Nephron (organoid): ENCODE measurements around the gene BCAS3.

Experiments
- H3K27ac Mint-ChIP-seq, 3 experiments: 2 replicates each; pipeline ENCODE4 v1.8.0; 2020; ENCODE audit warnings: mixed read lengths in 3 of 3, mild to moderate bottlenecking in 2 of 3, moderate library complexity in 1 of 3
- H3K27me3 Mint-ChIP-seq: 2 replicates; pipeline ENCODE4 v1.8.0; 2021; ENCODE audit warnings: low read depth, mild to moderate bottlenecking, moderate library complexity, mixed read lengths
- H3K36me3 Mint-ChIP-seq: 2 replicates; pipeline ENCODE4 v1.8.0; 2020; ENCODE audit warnings: low read depth, mixed read lengths
- H3K4me1 Mint-ChIP-seq: 2 replicates; pipeline ENCODE4 v1.8.0; 2020; ENCODE audit warnings: mixed read lengths
- H3K4me3 Mint-ChIP-seq, 3 experiments: 2 replicates each; pipeline ENCODE4 v1.8.0; 2020; ENCODE audit warnings: mild to moderate bottlenecking in 3 of 3, mixed read lengths in 3 of 3, moderate library complexity in 2 of 3
- H3K9me3 Mint-ChIP-seq: 2 replicates; pipeline ENCODE4 v1.8.0; 2020; ENCODE audit warnings: mixed read lengths
- CTCF ChIP-seq, 3 experiments: fragments of 200-600 bp; sonication (generic); IDR thresholded peaks; one replicate each; pipeline ENCODE4 v1.5.0; 2021; ENCODE audit warnings: antibody characterized with exemption in 3 of 3; ENCODE audit not compliant: unreplicated experiment in 3 of 3

Gene BCAS3

DNA sequence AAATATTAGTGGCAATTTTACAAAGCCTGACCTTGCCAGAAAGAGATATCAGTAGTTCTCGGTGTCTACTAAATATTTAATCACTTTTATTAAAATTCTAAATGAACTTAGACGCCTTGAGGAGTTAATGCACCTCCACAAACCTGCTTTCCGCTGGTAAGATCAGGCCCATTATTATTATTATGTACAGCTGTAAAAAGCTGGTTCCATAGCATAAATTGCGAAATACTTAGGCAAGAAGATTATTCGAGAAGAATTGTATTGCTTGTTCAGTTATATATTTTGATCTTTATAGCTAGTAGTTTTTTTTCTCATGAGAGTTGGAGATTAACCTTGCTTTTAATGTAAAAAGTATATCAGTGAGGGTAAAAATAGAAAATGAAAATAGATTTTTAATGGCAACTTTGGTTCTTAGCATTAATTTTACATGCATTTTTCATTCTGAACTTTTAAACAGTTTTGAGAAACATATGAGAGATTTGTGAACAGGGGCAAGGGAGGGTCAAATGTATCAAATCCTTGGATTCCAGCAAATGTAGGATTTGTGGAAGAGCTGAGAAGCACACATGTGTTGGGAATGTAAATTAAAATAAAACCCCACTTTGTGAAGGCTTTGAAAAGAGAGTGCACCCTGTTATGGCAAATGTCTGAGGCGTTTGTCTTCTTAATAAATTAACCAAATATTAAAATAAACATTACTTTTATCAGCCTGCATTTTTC lies 471.6 kb downstream of the BCAS3 start:
- H3K27ac Mint-ChIP-seq = peak overlapping the region; percentile 94 to 98 (median 96)
- TF ChIP-seq CTCF (IDR thresholded peaks at IDR 0.05; ENCODE audit: unreplicated experiment in 3 of 3) = no peak
- peaks cover 79% of the 10 kb centered on the region for H3K4me1 Mint-ChIP-seq
- H3K36me3 Mint-ChIP-seq = no peaks in the 10 kb centered on the region
- peak overlapping the region in 2 of 3 experiments; percentile 7 to 25 for H3K4me3 Mint-ChIP-seq
- no peaks in the 10 kb centered on the region for H3K27me3 Mint-ChIP-seq
- no peaks in the 10 kb centered on the region for H3K9me3 Mint-ChIP-seq

DNA sequence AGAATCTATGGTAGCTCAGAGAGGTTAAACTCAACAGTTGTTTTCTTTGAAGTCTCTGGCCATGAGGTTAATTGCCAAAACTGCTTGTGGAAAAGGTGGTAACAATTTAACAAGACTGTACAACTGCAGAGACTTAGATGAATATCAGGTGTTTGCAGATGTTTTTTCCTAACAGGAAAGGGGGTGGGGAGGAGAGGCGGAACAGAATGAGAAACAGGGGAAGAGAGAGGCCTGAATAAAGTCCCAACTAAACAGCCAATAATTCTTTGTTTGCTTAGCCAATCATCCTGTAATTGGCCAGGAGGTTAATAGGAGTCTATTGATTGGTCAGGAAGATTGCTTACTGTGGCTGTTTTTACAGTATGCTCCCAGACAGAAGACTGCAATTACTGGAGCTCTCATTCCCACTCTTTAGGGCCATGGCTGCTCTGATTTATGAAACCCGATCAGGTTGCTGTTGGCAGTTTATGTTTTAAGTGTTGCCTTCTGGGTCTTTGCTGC lies 472.3 kb downstream of the BCAS3 start:
- H3K4me3 Mint-ChIP-seq = peak overlapping the region in 2 of 3 experiments; percentile 40 to 43
- peaks cover 73% of the 10 kb centered on the region for H3K4me1 Mint-ChIP-seq
- H3K27me3 Mint-ChIP-seq = no peaks in the 10 kb centered on the region
- no peaks in the 10 kb centered on the region for H3K9me3 Mint-ChIP-seq
- H3K36me3 Mint-ChIP-seq = no peaks in the 10 kb centered on the region
- no peak for TF ChIP-seq CTCF (IDR thresholded peaks at IDR 0.05; ENCODE audit: unreplicated experiment in 3 of 3)
- H3K27ac Mint-ChIP-seq = peak overlapping the region; percentile 94 to 98 (median 96)

DNA sequence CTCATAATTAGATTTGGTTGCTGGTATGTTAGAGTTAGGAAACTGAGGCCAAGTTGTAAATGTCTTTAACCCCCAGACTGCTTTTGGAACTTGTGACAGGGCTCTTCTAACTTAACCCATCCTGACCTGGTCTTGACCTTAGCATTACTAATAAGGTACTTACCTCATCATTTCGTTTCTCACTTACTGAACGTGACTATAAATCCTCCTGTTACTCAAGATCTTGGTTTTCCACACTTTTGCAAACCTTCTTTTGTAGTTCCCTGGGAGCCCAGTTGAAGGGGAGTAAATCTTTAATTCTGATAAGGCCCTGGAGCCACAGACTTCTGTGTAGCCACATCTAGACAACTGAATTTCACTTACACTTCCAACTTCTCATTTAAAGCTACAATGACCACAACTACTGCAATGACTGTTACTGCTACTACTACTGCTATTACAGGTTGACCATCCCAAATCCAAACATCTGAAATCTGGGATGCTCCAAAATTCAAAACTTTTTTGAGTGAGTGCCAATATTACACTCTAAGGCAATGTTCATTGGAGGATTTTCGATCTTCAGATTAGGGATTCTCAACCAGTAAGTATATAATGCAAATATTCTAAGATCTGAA lies 473.1 kb downstream of the BCAS3 start:
- no peaks in the 10 kb centered on the region for H3K9me3 Mint-ChIP-seq
- peak overlapping the region; percentile 94 to 98 (median 96) for H3K27ac Mint-ChIP-seq
- H3K36me3 Mint-ChIP-seq = no peaks in the 10 kb centered on the region
- peaks cover 68% of the 10 kb centered on the region for H3K4me1 Mint-ChIP-seq
- peak overlapping the region in 1 of 3 experiments; percentile 39 for H3K4me3 Mint-ChIP-seq
- TF ChIP-seq CTCF (IDR thresholded peaks at IDR 0.05; ENCODE audit: unreplicated experiment in 3 of 3) = no peak
- H3K27me3 Mint-ChIP-seq = no peaks in the 10 kb centered on the region

- TF ChIP-seq CTCF (IDR thresholded peaks at IDR 0.05; ENCODE audit: unreplicated experiment in 3 of 3) = no peak
- H3K27ac Mint-ChIP-seq = peak overlapping the region; percentile 91 to 98 (median 96)
- H3K27me3 Mint-ChIP-seq = no peaks in the 10 kb centered on the region
- no peaks in the 10 kb centered on the region for H3K36me3 Mint-ChIP-seq
- H3K4me3 Mint-ChIP-seq = no peak overlapping the region
- no peaks in the 10 kb centered on the region for H3K9me3 Mint-ChIP-seq
- H3K4me1 Mint-ChIP-seq = peaks cover 85% of the 10 kb centered on the region
Measured at GRCh38 chr17:61152898-61153297, 475.2 kb downstream of the BCAS3 start.

DNA sequence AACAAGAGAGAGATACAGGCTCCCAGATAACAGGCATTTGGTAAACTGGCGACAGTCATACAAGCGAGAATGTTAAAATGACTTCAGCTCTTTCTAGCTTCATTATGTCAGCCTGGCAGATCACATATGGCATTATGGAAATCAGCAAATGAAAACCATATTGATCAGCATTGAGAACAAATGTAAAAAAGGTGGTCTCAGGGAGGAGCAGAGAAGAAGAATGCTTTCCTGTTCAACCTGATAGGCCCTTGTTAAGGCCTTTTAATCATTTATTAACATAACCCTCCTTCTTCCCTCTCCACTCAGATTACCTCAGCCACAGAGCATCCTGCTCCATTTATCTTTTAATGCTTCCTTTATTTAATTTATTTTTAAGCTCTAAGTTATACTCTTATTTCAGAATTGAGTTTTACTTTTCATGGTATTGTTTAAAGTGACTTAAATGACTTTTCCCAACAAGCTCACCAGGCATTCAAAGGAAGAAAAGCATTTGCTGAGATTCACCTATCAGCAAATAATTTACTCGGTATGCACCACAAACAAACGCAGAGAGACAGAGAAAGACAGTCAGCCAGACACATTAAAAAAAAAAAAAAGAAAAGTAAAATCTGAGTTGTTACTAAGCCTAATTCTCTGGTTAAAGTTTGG lies 478.1 kb downstream of the BCAS3 start:
- H3K27ac Mint-ChIP-seq = peak overlapping the region; percentile 94 to 97 (median 94)
- H3K4me1 Mint-ChIP-seq = peaks cover 81% of the 10 kb centered on the region
- H3K4me3 Mint-ChIP-seq = peak overlapping the region in 2 of 3 experiments; percentile 41 to 43
- H3K36me3 Mint-ChIP-seq = no peaks in the 10 kb centered on the region
- TF ChIP-seq CTCF (IDR thresholded peaks at IDR 0.05; ENCODE audit: unreplicated experiment in 3 of 3) = no peak
- H3K27me3 Mint-ChIP-seq = no peaks in the 10 kb centered on the region
- H3K9me3 Mint-ChIP-seq = no peaks in the 10 kb centered on the region
